Middle frontal gyrus (tissue), 1 donor: Measurements from ENCODE around the gene TMED10.
"Not testable (repeated sequence)": the region's sequence is repeated elsewhere in the genome, so short reads cannot be mapped to it uniquely, and the experiment has no call there.

ENCODE experiments used
- DNase-seq: peaks from one replicate; pipeline ENCODE4 v3.0.0-alpha.2; 2015; ENCODE audit warnings: low spot score; ENCODE audit errors: extremely low spot score

TMED10 gene

GRCh38 chr14:75191100-75191499 lies 14.7 kb upstream of the TMED10 start:
- no peak for DNase-seq

- DNase-seq, result no peak
Observed at GRCh38 chr14:75190023-75190422, 13.6 kb upstream of the TMED10 start.

- peak; percentile 25 for DNase-seq
Observed at GRCh38 chr14:75188520-75189268, 12.3 kb upstream of the TMED10 start.

GRCh38 chr14:75188086-75188485 lies 11.7 kb upstream of the TMED10 start:
- no peak for DNase-seq

- DNase-seq, result no peak
Observed at GRCh38 chr14:75186953-75187352, 10.5 kb upstream of the TMED10 start.

- no peak for DNase-seq
Observed at GRCh38 chr14:75185251-75186040, 9.0 kb upstream of the TMED10 start.

GRCh38 chr14:75184492-75184891 lies 8.1 kb upstream of the TMED10 start:
- no peak for DNase-seq

GRCh38 chr14:75184039-75184438 lies 7.6 kb upstream of the TMED10 start:
- no peak for DNase-seq

GRCh38 chr14:75183225-75183624 lies 6.8 kb upstream of the TMED10 start:
- DNase-seq, result no peak

GRCh38 chr14:75182821-75183220 lies 6.4 kb upstream of the TMED10 start:
- no peak for DNase-seq

- not testable (repeated sequence) for DNase-seq
Observed at GRCh38 chr14:75182163-75182562, 5.8 kb upstream of the TMED10 start.

GRCh38 chr14:75181293-75182062 lies 5.1 kb upstream of the TMED10 start:
- no peak for DNase-seq

- DNase-seq, result no peak
Observed at GRCh38 chr14:75175677-75176141, 703 bp downstream of the TMED10 start.

- no peak for DNase-seq
Observed at GRCh38 chr14:75174066-75174465, 2.3 kb downstream of the TMED10 start.

GRCh38 chr14:75170772-75171171 lies 5.6 kb downstream of the TMED10 start:
- no peak for DNase-seq

- no peak for DNase-seq
Observed at GRCh38 chr14:75168586-75169335, 7.7 kb downstream of the TMED10 start.

GRCh38 chr14:75167325-75167724 lies 9.1 kb downstream of the TMED10 start:
- DNase-seq, result no peak

GRCh38 chr14:75165586-75166391 lies 10.6 kb downstream of the TMED10 start:
- DNase-seq, result peak; percentile 45

- no peak for DNase-seq
Observed at GRCh38 chr14:75164809-75165208, 11.6 kb downstream of the TMED10 start.

GRCh38 chr14:75163677-75164076 lies 12.7 kb downstream of the TMED10 start:
- no peak for DNase-seq
